C4-2B (cell line): ENCODE data around the gene AFG3L2.

Experiments
- H3K27ac ChIP-seq: fragments of 450-650 bp; 2 replicates; pipeline ENCODE4 v1.5.1; 2017
- CTCF ChIP-seq: fragments of 450-650 bp; conservative IDR thresholded peaks from 2 replicates; pipeline ENCODE4 v1.5.1; 2017; ENCODE audit warnings: mild to moderate bottlenecking
- ZFX ChIP-seq: fragments of 450-650 bp; IDR thresholded peaks from 2 replicates; pipeline ENCODE4 v1.6.1; 2017

AFG3L2 gene

DNA sequence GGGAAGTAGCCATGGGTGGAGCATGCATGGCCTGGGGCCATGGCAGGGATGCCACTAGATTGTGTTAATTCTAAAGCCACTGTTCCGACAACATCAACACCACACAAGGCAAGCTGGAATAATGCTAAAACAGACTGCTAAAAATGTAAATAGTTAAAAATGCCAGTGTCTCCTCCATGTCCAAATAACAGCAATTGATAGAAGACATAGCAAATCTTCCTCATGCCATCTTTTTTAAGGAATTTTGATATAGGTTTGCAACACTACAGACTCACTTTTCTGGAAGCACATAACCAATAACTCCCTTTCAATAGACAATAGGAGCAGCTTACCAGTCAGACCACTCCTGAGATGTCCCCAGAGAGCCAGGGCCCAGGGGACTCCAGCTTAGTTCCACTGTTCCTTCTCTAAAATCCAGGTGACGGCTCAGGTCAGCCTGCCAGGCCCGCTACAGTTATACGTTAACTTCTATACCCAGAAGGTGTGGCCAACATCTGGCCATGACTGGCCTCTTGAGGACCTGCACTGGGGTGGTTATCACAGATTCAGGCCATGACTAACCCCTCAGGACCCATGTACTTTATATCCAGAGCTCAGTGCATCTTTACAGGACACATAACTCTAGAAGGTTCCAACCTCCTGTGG lies 48.7 kb downstream of the AFG3L2 start:
- TF ChIP-seq ZFX = no peak
- peak; percentile 79 for TF ChIP-seq CTCF
- no peak overlapping the region for H3K27ac ChIP-seq

GRCh38 chr18:12327510-12328178 lies 49.4 kb downstream of the AFG3L2 start:
- TF ChIP-seq CTCF (peak; percentile 96), ZFX (no peak)

DNA sequence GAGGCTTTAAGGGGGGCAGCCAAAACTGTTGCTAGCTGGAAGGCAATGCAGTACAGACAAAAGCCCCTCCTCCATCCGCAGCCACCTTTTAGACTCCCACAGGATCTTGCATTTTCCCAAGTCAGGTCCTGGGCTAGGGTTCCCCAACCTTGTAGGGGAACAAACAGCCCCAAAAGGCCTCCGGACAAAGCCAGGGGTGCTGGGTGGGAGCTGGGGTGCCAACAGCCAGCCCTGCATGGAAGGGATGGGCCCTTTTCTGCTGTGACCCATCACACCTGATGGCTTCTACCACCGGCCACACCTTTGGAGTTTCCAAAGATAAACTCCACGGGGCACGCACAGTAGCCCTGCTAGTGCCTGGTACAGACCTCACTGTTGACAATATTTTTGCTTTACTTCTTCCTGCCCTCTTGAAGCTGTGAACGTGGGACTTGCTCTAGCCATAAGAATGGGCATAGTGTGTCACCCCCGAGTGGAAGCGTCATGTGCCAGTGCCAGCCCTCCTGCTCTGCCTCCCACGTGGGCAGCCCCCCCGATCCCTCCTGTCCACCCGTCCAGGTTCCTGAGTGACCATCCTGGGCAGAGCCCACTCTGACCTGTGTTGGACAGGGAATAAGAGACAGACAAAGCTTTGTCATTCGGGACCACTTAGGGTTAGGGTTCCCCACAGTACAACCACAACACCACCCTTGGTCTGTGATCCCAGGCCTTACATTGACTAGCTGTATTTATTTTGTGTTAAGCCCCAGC lies 50.1 kb downstream of the AFG3L2 start:
- no peak overlapping the region for H3K27ac ChIP-seq
- no peak for TF ChIP-seq ZFX
- TF ChIP-seq CTCF = no peak

More at GRCh38 chr18:12327510-12328178, 49.4 kb downstream of the AFG3L2 start:
- H3K27ac ChIP-seq = no peak overlapping the region

DNA sequence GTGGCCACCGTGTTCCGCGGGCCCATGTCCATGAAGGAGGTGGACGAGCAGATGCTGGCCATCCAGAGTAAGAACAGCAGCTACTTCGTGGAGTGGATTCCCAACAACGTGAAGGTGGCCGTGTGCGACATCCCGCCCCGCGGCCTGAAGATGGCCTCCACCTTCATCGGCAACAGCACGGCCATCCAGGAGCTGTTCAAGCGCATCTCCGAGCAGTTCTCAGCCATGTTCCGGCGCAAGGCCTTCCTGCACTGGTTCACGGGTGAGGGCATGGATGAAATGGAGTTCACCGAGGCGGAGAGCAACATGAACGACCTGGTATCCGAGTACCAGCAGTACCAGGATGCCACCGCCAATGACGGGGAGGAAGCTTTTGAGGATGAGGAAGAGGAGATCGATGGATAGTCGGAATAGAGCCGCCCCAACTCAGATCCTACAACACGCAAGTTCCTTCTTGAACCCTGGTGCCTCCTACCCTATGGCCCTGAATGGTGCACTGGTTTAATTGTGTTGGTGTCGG lies 51.2 kb downstream of the AFG3L2 start:
- H3K27ac ChIP-seq = no peak overlapping the region
- TF ChIP-seq ZFX = no peak
- TF ChIP-seq CTCF = no peak

DNA sequence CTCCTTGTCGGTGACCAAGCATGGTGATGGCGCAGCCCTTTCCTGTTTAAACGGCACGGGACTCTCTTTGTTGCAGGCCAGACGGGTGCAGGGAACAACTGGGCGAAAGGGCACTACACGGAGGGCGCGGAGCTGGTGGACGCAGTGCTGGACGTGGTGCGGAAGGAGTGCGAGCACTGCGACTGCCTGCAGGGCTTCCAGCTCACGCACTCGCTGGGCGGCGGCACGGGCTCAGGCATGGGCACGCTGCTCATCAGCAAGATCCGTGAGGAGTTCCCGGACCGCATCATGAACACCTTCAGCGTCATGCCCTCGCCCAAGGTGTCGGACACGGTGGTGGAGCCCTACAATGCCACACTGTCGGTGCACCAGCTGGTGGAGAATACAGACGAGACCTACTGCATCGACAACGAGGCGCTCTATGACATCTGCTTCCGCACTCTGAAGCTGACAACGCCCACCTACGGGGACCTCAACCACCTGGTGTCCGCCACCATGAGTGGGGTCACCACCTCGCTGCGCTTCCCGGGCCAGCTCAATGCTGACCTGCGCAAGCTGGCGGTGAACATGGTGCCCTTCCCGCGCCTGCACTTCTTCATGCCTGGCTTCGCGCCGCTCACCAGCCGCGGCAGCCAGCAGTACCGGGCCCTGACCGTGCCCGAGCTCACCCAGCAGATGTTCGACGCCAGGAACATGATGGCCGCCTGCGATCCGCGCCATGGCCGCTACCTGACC lies 51.9 kb downstream of the AFG3L2 start:
- H3K27ac ChIP-seq = no peak overlapping the region
- no peak for TF ChIP-seq CTCF
- TF ChIP-seq ZFX = no peak

- no peak overlapping the region for H3K27ac ChIP-seq
- TF ChIP-seq CTCF (no peak), ZFX (no peak)
These were observed 55.7 kb downstream of the AFG3L2 start for GRCh38 chr18:12321333-12321732.
